Measurements from ENCODE around the gene DYNLRB2.

- TF ChIP-seq CTCF (IDR thresholded peaks at IDR 0.05) (no peak), ZFX (IDR thresholded peaks at IDR 0.05; ENCODE audit: borderline replicate concordance) (no peak)
These were observed 35.6 kb downstream of the DYNLRB2 start for GRCh38 chr16:80576343-80576912.
